ENCODE data around the gene OTUB1. TPM values are rescaled to one million over a fixed set of nuclear protein-coding genes. Genes with fewer than 3 reads are reported as not detected.
A peak's percentile ranks its signal among the peaks of the same experiment; 100 is the strongest.
"Not testable (repeated sequence)": the region's sequence is repeated elsewhere in the genome, so short reads cannot be mapped to it uniquely, and the experiment has no call there.

The OTUB1 gene, protein sequence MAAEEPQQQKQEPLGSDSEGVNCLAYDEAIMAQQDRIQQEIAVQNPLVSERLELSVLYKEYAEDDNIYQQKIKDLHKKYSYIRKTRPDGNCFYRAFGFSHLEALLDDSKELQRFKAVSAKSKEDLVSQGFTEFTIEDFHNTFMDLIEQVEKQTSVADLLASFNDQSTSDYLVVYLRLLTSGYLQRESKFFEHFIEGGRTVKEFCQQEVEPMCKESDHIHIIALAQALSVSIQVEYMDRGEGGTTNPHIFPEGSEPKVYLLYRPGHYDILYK
- total RNA-seq = 29.2 TPM

DNA sequence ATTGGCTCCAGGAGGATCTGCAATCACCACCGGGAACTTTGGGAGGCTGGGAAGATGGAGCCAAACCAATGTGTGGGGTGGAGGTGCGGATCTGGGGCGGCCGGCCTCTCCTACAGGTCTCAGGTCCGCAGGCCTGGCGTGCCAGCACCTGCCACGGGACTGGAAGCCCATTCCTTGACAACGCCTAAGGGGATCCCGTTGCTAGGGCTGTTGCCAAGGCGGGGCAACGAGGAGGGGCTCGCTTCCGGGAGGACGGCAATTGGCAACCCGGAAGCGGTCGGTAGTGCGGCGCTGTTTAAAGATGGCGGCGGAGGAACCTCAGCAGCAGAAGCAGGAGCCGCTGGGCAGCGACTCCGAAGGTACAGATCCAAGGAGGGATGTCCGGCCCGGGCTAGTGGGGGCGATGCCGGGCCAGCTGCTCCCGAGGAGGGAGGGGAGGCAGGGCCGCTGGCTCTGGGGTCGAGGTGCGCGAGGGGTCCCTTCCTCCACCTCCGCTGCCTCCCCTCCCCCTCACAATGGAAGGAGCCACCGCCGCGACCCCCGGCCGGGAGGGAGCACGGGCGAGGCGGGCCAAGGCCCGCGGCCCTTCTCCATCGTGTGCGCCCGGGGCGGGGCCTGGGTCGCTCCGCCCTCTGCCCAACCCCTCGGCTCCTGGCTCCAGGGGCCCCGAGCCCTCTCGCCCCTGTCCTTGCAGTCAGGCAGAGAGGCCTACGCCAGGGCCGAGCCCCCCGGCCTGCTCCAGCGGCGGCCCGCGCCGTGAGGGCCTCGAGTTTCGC lies at the start of gene OTUB1:
TSS of gene OTUB1 (plus strand) at position 283 of the 776 bp plus-strand sequence. CDS start at position 302, 19 bp downstream.
- DNase-seq = peak; percentile 85

DNA sequence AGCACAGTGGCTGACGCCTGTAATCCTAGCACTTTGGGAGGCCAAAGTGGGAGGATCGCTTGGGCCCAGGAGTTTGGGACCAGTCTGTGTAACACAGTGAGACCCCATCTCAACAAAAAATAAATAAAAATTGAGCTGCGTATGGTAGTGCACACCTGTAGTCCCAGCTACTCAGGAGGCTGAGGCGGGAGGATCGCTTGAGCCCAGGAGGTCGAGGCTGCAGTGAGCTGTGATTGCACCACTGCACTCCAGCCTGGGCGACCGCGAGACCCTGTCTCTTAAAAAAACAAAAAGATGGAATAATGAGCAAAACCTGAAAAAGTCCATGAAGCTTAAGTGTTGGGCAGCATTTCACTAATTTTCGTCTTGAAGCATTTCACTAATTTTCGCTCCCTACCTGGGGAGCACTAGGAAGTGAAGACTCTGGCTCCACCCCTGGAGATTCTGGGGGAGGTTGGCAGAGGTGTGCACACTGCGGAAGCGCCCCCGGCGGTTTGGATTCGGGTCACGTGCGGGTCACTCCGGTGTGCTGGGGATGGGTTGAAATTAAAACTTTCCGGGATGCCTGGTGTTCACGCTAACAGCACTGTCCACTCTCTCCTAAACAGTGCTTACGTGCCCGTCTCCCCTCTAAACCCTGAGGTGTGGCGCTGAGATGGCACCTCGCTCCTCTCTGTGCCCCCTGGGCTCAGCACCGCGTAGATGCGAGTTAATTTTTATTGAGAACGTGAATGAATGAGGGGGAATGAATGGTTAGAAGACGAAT lies 48.3 kb upstream of the OTUB1 start:
- no peak for DNase-seq

DNA sequence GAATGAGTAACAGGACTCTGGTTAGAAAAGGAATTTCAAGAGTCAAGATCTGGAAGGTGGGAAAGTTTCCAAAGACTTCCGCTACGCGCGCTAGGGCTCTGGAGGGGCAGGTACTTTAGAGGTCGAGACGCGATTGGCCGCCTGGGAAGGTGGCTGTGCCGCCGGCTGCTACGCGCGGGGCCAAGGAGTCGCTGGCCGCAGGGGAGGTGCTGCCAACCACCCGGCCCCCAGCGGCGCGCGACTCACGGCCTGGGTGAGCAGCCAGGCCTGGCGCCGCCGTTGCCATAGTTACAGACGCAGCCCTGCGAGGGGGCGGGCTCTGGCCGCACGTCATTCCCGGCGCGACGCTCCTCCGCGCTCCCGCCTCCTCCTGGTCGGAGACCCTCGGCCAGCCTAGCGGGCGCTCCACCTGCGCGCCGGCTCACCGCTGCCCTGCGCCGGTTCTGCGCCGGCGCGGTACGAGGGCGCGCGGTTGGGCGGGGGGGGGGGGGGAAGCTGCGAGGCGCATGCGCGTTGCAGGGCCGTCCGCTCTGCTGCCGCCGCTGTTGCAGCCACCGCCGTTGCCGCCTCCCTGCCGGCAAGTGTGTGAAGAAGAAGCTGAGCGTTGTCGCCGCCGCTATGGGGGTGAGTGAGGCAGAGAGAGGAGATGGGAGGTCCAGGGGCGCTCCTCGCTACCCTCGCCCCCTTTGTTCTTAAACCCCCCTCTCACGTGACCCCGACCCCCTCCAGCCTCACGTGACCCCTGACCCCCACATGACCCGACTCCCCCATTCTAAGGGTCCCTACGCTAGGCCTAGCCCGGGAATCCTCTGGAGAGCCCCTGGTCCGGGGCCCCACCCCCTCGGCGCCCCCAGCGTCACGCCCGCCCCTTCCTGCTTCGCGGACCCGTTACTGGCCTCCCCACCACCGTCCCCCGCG lies 47.5 kb upstream of the OTUB1 start, which contains the start of gene NAA40:
TSS of gene NAA40 (plus strand) at position 524 of the 918 bp plus-strand sequence. CDS start at position 619, 95 bp downstream.
- peak; percentile 82 for DNase-seq

DNA sequence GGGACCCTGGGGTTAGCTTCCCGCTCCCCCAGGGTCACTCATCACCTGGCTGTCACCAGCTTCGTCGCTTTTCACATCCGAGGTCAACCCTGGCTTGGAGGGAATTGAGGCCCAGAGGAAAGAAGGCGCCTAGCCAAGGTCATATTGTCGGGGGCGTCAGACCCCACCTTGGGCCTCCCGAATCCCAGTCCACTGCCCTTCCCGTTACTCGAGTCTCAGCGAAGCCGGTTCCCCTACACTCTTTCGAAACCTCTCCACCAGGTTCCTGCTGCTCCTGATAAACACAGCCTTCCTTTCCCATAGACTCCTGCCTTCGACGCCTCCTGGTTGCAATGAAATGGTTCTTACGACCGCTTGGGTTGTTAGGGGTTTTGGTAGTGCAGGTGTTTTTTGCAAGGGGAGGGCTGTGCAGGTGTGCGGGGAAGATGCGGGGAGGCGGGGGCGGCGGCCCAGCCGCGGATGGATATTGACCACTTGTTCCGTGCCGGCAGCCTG lies 46.8 kb upstream of the OTUB1 start:
- DNase-seq = no peak

DNA sequence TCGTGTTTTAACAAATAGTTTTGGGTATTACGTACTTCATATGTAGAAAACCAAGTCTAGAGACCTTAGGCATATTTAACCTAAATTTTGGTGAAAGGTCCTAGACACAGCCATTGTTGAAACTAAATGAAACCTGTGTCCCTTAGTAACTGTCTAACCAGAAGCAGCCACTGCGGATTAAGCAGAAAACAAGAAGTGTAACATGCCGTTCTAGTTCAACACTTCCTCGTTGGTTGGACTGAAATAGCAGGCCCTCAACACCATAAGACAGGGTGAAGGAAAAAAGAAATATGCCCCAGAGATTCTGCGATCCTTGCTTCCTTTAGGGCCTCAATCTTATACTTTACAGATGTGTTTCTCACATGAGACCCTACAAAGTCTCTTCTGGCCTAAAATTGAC lies 45.5 kb upstream of the OTUB1 start:
- DNase-seq = no peak

DNA sequence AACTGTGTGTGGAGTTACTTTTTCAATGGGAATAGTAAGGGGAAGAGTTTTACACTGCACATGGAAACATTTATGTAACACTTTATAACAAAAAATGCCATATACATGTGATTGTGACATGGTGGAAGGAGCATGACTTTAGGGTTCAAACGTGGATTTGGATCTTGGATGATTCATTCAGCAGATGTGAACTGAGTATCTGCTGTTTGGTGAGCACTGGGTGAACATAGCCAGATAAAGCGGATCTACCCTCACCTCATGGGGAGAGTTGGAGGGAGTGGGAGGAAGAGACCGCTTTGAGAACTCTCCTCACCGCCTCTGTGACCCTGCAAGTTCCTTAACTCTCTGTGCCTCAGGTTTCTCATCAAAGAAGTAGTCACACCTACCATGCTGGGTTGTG lies 44.3 kb upstream of the OTUB1 start:
- no peak for DNase-seq

DNA sequence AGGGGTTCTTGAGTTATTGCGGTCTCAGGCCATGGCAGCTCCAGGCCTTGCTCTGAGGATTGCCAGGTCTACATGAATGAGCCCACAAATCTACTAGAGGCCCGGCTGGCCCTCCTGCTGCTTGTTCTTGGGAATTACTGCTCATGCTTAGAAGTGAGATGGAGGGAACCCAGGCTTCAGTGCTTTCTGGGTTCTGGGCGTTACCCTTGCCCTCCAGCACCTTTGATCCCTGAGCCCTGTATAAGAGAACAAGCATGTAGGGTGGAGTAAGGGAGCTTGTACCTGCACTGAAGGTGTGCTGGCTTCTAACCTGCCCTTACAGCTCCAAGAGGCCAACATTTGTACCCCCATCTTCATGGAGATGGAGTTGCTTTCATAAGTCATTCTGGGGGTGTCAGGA lies 43.4 kb upstream of the OTUB1 start:
- DNase-seq = no peak

DNA sequence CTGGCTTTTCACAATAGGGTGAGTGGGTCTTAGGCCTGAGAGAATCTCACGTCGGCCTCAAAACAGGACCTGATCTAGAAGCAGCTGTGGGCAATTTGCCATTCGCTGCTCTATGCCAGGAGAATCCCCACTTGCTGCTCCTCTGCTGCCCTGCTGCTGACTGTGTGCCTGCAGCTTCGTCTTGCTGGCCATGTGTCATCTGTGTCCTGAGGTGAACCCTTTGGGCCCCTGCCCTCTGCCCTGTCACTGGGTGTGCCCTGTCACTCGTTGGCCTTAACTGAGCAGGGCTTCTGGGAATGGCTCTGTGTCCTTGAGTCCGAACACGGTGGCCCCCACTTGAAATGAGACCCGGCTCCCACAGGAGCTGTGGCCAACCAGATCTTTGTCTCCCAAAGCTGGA lies 41.3 kb upstream of the OTUB1 start:
- DNase-seq = peak; percentile 25

DNA sequence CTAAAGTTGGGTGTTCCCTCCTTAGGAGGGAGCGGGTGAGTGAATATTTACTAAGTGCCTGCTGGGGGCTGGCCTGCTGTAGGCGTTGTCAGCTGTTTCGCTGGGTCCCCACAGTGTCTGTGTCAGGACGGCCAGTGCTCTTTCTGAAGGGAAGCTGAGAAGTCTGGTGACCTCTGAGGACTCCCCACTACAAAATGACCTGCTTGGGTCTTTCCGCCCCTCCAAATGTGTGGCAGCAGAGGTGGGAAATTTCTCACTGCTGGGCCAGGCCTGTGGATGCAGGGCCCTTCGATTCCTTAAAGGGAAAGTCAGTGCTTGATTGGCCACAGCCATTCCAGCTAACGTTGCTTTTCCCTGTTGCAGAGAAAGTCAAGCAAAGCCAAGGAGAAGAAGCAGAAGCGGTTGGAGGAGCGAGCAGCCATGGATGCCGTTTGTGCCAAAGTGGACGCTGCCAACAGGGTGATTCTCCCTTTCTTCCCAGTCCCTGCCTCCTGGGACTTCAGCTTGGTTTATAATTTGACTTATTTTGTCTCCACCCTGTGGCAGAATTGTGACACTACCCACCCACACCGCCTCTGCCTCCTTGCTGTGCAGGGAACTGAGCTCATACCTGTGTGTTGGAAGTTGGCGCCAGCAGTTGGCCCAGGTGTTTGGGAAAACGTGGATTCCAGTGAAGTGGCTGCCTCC lies 40.6 kb upstream of the OTUB1 start:
- peak; percentile 60 for DNase-seq

DNA sequence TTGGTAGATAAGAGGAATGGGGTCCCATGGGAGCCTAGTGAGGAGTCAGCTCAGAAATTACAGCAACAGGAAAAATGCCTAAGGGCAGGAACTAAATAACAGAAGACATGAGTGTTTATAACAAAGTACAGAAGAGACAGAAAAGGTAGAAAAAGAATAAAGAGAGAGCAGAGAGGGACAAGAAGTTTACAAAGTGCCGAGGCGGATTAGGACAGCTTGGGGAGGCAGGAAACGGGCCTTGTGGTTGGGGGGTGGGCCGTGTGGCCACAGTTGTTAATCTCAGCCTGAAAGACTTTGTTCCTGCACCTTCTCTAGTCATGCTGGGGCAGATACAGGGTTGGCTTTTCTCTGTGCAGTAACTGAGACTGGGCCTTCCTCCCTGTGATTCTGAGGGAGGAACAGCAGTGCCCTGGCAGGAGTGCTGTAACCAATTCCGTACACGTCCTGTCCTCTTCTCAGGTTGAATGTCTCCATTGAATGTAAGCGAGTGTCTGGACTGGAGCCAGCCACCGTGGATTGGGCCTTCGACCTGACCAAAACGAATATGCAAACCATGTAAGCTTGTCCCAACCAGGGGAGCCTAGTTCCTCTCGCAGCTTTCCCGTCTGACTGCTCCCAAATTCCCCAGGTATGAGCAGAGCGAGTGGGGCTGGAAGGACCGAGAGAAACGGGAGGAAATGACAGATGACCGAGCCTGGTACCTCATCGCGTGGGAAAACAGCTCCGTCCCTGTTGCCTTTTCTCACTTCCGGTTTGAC lies 34.3 kb upstream of the OTUB1 start:
- no peak for DNase-seq

DNA sequence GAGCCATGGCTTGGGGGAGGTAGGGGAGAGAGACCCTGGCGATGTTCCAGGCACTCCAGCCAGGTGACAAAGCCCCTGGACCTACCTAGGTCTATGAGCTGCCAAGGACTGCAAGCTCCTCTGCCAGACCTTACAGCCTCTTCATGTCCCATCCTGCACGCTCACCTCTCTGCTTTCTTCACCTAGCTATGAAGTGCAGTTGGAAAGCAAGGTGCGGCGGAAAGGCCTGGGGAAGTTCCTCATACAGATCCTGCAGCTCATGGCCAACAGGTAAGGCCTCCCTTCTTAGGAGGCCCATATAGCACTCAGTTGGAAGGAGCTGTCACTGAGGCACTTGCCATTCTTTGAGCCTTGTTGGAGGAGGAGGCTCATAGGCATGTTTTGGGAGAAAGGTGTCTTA lies 33.7 kb upstream of the OTUB1 start:
- DNase-seq = no peak

DNA sequence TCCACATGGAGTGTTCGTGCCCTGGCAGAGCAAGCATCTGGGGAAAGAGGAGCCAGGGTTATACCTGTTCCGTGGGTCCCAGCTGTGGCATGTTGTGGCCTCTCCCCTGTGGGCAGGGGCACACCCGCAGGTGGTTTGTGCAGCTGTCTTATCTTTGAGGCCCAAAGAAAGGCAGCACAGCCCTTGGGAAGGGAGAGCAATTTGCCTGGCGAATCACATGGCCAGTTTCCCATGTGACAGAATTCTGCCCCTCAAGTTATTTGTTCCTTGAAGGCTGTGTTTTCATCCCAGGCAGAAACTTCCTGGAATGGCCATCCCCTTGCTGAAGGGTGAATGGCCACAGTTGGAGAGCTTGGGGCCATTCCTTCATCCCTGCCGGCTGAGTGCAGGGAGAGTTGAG lies 28.2 kb upstream of the OTUB1 start:
- DNase-seq = no peak

DNA sequence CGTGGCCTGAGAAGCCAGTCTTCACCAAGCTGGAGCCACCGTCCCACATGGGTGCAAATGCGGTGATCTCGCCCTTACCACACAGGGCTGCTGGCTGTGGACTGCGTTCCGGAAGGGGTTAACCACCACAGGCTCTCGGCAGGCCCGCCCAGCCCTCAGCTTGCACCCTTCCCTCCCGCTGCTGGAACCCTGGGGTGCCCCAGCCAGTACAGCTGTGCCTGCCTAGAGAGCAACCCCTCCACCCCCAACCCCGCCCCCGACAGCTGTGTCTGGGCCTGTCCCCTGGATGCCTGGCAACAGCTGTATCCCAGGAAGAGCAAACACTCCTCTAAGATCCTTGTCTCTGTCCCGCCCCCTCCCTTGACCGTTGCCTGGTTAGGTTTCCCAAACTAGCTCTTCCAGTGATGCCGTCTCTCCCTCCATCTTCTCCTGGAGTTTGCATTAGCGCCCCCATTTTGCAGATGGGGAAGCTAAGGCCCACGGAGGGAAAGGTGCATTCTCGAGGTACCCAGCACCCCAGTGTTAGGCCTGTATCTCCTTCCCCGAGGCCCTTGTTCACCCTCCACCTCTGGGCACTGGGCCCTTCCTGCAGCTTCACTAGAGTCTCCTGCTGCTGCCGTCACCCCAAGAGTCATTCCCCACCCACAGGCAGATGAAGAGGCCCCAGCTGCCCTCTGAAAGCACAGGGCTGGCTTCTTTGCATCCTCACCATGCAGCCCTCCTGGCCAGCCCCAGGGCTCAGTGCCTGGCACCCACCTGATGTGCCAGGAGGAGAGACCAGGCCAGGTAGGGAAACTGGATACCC lies 24.4 kb upstream of the OTUB1 start:
- peak; percentile 70 for DNase-seq

DNA sequence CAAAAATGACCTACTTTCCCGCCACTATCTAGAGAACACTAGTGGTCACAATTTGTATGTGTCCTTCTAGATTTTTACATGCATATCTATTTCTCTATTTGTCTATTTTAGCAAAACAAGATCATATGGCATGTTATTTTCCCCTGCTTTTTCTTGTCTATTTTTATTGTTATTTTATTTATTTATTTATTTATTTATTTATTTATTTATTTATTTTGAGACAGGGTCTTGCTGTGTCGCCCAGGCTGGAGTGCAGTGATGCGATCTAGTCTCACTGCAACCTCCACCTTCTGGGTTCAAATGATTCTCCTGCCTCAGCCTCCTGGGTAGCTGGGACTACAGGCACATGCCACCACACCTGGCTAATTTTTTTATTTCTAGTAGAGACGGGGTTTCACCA lies 22.3 kb upstream of the OTUB1 start:
- DNase-seq = not testable (repeated sequence)

DNA sequence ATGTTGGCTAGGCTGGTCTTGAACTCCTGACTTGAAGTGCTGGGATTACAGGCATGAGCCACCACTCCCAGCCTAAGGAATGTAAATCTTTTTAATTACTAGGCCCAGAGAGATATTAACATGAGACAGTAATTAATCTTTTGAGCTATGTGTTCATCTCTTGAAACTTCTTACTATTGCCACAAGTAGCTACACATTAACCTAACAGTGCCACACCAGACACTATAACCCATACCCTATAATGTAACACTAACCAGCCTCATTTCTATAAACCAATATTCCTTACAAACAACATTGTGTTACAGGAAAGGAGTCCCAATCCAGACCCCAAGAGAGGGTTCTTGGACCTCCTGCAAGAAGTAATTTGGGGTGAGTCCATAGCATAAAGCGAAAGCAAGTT lies 19.8 kb upstream of the OTUB1 start:
- DNase-seq = no peak

DNA sequence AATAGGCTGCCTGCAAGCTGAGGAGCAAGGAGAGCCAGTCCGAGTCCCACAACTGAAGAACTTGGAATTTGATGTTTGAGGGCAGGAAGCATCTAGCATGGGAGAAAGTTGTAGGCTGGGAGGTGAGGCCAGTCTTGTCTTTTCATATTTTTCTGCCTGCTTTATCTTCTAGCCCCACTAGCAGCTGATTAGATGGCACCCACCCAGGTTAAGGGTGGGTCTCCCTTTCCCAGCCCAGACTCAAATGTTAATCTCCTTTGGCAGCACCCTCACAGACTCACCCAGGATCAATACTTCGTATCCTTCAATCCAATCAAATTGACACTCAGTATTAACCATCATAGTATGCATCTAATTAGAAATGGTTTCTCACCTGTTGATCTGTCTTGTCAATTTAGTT lies 16.8 kb upstream of the OTUB1 start:
- no peak for DNase-seq

DNA sequence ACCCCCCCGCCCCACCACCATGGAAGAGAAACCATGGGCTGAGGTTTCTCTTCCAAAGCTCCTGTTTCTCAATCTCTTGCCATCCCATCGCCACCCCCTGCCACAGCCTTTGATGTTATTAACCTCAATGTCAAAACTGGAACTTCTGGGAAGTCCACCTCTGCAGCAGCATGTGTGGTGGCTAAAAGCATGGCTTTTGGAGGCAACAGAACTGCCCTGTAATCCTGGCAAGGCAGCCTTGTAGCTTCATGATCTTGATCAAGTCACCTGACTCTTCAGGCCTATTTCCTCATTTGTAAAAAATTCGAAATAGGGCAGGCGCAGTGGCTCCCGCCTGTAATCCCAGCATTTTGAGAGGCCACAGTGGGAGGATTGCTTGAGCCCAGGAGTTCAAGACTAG lies 15.3 kb upstream of the OTUB1 start:
- no peak for DNase-seq

DNA sequence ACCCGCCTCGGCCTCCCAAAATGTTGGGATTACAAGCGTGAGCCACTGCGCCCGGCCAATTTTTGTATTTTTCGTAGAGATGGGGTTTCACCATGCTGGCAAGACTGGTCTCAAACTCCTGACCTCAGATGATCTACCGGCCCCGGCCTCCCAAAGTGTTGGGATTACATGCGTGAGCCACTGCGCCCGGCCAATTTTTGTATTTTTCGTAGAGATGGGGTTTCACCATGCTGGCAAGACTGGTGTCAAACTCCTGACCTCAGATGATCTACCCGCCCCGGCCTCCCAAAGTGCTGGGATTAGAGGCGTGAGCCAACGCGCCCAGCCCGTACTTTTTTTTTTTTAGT lies 12.4 kb upstream of the OTUB1 start:
- not testable (repeated sequence) for DNase-seq
